Astrocyte (in vitro differentiated cells and primary cell): ENCODE data around the gene HMGCL.

Source experiments
- EZH2 ChIP-seq: IDR thresholded peaks from 2 replicates; pipeline ENCODE4 v1.6.1; 2012; ENCODE audit warnings: mild to moderate bottlenecking, low read length, inconsistent platforms; ENCODE audit not compliant: insufficient read depth
- TF ChIP-seq, protein P1 (sequence below): IDR thresholded peaks from 2 replicates; pipeline ENCODE4 v1.5.1; 2011; ENCODE audit warnings: low read depth, mild to moderate bottlenecking, inconsistent platforms, low read length, moderate library complexity; ENCODE audit not compliant: insufficient read depth

DNA sequence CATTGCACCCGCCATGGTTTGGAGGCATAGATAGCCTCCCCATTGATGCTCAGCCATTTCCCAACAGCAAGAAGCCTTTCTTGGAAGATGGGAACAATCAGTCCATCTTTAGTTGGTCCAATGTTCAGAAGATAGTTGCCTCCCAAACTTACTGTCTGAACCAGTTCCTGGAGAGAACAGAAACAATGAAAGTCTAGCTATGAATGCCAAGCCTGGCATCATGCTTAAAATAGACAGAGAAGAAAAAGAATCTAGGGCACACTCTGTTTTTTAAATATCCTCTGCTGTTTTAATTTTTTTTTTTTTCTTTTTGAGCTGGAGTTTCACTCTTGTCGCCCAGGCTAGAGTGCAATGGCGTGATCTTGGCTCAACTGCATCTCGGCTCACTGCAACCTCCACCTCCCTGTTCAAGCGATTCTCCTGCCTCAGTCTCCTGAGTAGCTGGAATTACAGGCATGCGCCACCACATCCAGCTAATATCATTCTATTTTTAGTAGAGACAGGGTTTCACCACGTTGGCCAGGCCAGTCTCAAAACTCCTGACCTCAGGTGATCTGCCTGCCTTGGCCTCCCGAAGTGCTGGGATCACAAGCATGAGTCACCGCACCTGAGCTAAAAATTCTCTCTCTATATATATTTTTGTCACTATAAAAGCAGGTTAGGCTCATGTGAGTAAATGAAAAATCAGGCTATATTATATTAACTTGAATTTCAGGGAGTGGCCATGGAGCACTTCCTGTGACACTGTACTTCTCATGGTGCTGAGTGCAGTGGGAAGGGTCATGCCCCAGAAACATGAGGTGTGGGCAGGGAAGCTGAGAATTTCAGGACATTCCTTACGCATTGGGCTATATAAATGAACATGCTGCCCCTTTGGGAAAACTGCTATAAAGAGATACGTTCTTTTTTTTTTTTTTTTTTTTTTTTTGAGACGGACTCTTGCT is 23.7 kb upstream of the HMGCL start:
- TF ChIP-seq, protein P1, sequence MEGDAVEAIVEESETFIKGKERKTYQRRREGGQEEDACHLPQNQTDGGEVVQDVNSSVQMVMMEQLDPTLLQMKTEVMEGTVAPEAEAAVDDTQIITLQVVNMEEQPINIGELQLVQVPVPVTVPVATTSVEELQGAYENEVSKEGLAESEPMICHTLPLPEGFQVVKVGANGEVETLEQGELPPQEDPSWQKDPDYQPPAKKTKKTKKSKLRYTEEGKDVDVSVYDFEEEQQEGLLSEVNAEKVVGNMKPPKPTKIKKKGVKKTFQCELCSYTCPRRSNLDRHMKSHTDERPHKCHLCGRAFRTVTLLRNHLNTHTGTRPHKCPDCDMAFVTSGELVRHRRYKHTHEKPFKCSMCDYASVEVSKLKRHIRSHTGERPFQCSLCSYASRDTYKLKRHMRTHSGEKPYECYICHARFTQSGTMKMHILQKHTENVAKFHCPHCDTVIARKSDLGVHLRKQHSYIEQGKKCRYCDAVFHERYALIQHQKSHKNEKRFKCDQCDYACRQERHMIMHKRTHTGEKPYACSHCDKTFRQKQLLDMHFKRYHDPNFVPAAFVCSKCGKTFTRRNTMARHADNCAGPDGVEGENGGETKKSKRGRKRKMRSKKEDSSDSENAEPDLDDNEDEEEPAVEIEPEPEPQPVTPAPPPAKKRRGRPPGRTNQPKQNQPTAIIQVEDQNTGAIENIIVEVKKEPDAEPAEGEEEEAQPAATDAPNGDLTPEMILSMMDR: no peak
- TF ChIP-seq EZH2: no peak
